ENCODE data around the gene ATG2B.

GRCh38 chr14:96254687-96255086, 108.5 kb downstream of the ATG2B start:
- no peak for TF ChIP-seq POLR2A (IDR thresholded peaks at IDR 0.05)
- TF ChIP-seq CTCF (IDR thresholded peaks at IDR 0.05) = no peak
